Adrenal gland (tissue), 5 donors: ENCODE data around the gene ARHGAP21.

Source experiments
- POLR2A ChIP-seq, 2 donors: fragments of 450-650 bp; IDR thresholded peaks; one replicate each; pipeline ENCODE4 v1.6.1; 2017; ENCODE audit warnings: antibody characterized with exemption in 2 of 2, mild to moderate bottlenecking in 2 of 2, moderate library complexity in 1 of 2
- TF ChIP-seq, protein P1 (sequence below), 6 experiments: fragments of 450-650 bp in 4 of 6; fragments of 200-600 bp in 2 of 6; sonication (generic) in 1 of 6; IDR thresholded peaks; 1 replicate in 5 of 6; 2 replicates in 1 of 6; pipeline versions ENCODE4 v1.5.1 to v1.8.0; 2016 to 2021; ENCODE audit warnings: antibody characterized with exemption in 6 of 6, mild to moderate bottlenecking in 2 of 6, moderate library complexity in 1 of 6
- donor health status: DM: no; HTN: no; CAD: no.

DNA sequence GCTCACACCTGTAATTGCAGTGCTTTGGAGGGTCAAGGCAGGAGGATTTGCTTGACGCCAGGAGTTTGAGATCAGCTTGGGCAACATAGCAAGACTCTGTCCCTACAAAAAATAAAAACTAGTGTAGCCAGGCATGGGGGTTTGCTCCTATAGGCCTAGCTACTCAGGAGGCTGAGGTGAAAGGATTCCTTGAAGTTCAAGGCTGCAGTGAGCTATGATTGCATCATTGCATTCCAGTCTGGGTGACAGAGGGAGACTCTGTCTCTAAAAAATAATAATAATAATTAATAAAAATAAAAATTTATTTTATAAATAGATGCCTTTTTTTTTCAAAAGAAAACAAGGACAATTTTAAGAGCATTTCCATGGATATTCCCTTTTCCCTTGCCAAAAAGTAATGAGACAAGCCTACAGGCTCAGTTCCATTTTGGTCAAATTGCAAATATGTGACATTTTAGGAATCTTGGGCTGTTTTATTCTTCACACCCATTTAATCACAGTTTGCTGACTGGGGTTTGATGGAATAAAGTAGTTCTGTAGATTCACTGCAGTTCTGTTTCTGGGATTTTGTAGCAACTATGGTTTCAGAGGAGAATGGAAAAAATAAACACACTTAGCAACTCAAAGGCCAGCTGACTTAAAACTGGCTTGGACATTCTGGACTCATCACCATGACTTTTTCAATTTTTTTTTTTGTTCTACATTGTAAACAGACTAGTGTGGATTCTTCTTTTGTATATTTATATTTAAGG lies 48.4 kb upstream of the ARHGAP21 start:
- TF ChIP-seq, protein P1, sequence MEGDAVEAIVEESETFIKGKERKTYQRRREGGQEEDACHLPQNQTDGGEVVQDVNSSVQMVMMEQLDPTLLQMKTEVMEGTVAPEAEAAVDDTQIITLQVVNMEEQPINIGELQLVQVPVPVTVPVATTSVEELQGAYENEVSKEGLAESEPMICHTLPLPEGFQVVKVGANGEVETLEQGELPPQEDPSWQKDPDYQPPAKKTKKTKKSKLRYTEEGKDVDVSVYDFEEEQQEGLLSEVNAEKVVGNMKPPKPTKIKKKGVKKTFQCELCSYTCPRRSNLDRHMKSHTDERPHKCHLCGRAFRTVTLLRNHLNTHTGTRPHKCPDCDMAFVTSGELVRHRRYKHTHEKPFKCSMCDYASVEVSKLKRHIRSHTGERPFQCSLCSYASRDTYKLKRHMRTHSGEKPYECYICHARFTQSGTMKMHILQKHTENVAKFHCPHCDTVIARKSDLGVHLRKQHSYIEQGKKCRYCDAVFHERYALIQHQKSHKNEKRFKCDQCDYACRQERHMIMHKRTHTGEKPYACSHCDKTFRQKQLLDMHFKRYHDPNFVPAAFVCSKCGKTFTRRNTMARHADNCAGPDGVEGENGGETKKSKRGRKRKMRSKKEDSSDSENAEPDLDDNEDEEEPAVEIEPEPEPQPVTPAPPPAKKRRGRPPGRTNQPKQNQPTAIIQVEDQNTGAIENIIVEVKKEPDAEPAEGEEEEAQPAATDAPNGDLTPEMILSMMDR (IDR thresholded peaks at IDR 0.05), result no peak
- no peak for TF ChIP-seq POLR2A (IDR thresholded peaks at IDR 0.05)
